ENCODE data around the gene TEPSIN.

Gene TEPSIN

DNA sequence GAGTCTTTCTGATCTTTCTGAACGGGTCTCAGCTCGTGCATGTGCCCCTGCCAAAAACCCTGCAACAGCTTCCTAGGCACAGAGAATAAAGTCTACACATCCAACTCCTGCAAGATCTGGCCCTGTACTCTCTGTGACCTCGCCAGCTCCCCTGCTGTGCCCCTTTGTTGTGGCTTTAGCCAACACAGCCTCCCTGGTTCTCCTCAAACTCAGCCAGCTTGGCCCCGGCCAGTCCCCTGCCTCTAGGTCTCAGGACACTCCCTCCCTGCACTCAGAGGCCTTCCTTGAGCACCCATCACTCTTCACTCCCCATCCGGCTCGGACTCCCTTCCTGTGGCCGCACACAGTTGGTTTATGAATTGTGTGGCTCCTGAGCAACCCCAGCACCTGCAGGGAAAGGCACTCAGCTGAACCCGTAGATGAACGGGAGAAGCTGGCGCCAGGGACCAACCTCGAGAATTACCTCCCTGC lies 17.4 kb downstream of the TEPSIN start:
- DNase-seq (ENCODE audit: low read depth in 3 of 3): no peak

DNA sequence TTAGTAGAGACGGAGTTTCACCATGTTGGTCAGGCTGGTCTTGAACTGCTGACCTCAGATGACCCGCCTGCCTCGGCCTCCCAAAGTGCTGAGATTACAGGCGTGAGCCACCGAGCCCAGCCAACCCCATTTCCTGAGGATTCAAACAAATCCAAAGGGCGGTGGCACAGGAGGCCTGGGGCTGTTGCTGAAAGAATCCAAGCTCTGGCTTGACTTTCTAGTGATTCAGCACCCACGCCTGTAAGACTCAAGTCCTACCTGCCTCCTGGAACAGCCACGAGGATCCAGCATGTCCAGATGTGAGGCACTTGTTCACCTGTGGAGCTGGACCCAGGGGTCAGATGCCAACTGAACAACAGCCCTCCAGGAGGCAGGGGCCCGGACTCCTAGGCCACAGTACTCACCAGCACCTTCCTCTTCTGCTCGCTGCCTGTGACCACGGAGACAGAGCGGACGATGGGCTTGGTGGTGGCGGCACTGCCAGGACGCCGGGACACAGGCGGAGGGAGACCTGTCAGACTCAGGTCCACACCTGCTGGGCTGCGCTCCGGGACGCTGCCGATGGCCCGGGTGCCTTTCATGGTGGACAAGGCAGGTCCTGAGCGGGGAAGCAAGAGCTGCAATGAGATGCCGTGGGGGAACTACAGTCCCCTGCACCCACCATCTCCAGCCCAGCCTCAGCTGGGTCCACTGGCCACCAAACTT lies 19.2 kb downstream of the TEPSIN start:
- no peak for DNase-seq (ENCODE audit: low read depth in 3 of 3)

DNA sequence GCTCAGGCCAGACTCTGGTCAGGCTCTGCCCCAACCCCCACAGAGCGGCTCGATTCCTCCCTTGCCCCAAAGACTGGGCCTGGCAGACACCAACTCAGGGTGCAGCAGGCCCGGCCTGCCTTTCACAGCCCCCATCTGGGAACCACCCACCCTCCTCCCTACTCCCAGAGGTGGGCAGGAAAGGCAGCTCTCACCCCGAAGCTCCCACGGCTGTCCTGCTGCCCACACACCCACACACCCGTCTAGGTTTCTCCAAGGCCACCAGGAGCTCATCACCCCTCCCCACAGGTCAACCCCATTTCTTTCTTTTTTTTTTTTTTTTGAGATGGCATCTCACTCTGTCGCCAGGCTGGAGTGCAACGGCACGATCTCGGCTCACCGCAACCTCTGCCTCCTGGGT lies 19.9 kb downstream of the TEPSIN start:
- no peak for DNase-seq (ENCODE audit: low read depth in 3 of 3)

DNA sequence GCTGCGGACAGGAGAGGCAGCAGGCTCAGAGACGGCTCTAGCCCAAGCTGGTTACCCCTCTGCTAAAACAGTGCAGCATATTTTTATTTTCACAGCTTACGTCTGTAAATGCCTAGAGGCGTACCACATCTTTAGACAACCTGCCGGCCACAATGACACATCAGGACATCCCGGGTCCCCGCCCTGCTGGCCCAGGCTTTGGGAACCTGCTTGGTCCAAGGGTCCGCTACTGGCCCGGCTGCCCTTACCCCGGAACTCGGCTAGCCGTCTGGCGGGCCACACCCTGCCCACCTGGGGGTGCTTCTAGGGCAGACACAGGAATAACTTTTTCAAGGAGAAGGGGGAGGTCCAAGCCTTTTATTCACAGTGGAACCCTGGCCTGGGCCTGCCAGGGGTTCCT lies 20.4 kb downstream of the TEPSIN start:
- DNase-seq (ENCODE audit: low read depth in 3 of 3): no peak

DNA sequence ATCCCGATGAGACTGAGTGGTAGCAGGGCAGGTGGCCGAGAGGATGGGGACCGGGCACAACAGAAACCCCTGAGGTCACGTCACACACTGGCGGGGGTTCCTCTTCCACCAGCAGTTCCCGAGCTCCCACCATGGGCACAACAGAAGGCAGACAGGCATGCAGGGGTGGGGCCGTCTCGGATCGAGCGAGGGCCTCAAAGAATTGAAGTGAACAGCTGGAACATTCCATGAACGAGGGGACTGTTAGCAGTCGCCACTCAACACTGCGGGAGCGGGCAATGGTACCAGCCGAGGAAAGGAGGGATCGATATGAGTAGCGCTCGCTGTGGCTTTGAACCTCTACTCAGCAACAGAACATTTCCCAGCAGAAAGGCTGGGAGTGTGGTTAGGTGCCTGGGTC lies 21.4 kb downstream of the TEPSIN start:
- DNase-seq (ENCODE audit: low read depth in 3 of 3): no peak

DNA sequence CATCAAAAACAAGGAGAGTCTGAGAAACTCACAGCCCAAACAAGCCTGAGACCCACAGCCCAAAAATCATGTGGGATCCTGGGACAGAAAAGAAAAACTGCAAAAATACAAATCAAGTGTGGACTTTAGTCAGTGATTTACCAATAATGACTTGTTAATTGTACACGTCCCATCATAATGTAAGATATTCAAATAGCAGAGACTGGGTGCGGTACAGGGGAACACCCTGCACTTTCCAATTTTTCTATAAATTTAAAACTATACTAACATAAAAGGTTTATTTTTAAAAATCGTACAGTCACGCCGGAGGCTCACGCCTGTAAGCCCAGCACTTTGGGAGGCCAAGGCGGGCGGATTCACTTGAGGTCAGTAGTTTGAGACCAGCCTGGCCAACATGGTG lies 24.9 kb downstream of the TEPSIN start:
- no peak for DNase-seq (ENCODE audit: low read depth in 3 of 3)

DNA sequence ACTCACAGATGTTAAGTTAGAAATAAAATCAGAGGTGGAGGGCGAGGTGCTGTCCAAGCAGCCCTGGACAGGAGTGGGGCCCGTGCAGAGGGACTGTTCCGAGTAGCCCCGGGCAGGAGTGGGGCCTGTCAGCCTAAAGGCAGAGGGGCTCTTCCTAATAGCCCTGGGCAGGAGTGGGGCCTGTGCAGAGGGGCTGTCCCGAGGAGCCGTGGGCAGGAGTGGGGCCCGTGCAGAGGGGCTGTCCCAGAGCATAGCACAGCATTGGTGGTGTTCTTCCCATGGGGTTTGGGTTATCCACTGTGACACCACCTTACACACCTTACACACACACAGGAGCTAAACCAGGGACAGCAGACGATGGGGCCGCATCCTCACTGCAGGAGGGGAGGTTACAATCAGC lies 26.5 kb downstream of the TEPSIN start:
- DNase-seq (ENCODE audit: low read depth in 3 of 3): no peak

DNA sequence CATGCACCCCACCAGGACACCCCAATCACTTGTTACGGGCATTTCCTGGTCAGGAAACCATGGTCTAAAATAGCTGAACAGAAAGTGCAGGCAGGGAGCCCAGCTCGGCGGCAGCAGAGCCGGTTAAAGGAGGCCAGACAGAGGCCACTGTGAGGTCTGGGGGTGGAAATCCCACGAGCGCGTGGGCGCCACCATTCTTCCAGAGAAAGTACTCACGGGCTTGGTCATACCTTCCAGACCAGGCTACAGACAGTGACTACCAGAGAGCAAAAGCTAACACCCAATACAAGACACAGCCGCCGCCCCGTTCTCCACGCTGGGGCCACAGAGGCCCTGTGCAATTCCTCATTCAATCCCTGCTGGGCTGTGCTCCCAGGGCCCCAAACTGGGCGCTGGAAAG lies 28.0 kb downstream of the TEPSIN start:
- no peak for DNase-seq (ENCODE audit: low read depth in 3 of 3)

DNA sequence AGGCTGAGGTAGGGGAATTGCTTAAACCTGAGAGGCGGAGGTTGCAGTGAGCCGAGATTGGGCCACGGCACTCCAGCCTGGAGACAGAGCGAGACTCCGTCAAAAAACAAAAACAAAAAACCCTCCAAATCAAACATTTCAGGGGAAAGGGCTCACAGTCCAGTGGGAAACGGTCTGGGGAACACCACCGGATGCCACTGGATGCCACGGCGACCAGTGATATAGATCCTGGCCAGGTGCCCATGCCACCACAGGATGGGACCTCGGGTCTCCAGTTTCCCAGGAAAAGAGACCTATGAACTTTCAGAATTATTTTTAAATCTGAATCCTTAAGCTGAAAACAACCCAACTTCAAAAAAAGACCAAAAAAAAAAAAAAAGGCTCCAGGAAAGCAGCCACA lies 28.4 kb downstream of the TEPSIN start:
- no peak for DNase-seq (ENCODE audit: low read depth in 3 of 3)

DNA sequence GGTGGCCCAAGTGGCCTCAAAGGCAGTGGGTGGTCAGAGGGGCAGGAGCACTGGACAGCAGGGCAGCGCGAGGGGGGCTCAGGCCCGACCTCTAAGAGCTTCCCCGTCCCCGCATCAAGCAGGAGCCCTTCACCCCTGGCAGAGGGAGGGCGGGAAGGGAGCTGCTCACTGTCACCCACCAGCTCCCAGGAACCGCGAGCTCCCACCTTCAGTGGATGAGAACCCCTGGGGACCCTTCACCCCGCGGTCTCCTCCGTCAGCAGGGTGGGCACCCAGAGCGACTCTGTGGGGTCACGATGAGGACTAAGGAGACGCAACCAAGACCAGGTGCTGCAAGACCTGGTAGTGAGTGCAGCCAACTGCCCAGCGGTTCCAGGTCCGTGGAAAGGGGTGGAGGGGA lies 29.7 kb downstream of the TEPSIN start:
- DNase-seq (ENCODE audit: low read depth in 3 of 3): no peak

DNA sequence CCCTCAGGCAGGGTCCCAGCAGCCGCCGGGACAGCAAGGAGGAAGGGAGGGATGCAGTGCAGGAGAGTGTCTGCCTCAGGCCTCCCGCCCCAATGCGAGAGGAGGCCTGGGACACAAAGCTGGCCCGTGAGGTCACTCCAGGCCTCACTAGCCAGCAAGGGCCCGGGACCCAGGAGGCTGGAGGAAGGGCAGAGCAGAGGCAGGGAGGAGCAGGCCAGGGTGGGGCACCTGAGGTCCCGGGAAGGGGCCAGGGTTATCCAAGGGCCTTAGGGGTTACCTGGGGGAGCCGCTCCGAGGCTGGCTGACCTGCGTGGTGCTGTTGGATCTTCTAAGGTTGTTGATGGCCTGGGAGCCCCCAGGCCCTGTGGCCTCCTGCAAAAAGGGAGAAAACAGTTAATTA lies 30.2 kb downstream of the TEPSIN start:
- DNase-seq (ENCODE audit: low read depth in 3 of 3): no peak

DNA sequence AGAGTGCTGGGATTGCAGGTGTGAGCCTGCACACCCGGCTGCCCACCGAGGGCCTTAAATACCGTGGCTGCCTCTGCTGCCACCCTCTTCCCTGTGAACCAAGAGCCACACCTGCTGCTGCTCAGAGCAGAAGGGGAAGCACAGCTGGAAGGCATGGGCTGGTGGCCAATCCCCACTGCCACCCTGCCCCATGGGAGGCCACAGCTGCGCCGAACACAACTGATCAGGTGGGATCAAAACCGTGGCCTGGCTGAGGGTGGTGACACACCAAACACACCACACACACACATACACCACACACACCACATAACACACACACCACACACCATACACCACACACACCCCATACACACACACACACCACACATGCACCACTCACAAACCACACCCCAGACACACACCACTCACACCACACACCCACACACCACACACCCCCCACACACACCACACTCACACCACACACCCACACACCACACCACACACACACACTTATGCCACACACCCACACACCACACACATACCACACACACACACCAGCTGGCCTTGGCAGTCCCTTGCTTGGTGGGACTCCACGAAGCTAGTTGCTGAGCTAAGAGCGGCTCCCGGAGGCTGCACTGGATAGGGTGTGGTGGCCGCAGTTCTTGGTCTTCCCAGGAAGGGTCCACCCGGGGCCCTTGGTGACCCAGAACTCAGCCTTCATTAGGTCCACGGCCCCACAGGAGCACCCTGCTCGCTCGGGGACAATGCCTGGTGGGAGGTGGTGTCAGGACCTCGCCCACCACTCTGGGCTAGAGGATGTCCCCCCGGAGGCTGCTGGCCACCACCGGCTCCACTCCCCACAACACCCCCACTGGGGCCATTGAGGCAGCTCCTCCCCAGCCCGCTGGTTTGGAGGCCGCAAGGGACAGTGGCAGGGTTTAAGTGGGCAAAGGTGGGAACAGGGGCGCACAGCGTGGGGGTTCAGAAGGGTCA lies 31.0 kb downstream of the TEPSIN start:
- no peak for DNase-seq (ENCODE audit: low read depth in 3 of 3)

DNA sequence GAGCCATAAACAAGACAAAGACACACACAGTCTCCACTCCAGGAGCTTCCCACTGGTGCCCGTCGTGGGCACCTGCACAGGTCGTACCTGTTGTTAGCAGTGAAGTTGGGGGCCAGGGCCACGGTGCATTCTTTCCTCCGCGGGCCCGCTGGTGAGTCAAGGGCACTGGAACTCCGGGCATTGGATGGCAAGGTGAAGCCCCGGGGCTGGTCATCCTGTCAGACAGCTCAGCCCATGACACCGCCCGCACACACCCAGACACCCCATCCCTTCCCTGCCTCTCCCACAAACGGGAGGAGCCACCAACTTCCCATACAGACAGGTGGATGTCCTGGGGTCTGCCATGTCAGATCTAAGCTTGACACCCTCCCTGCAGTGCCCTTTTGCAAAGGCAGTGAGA lies 32.2 kb downstream of the TEPSIN start:
- no peak for DNase-seq (ENCODE audit: low read depth in 3 of 3)

DNA sequence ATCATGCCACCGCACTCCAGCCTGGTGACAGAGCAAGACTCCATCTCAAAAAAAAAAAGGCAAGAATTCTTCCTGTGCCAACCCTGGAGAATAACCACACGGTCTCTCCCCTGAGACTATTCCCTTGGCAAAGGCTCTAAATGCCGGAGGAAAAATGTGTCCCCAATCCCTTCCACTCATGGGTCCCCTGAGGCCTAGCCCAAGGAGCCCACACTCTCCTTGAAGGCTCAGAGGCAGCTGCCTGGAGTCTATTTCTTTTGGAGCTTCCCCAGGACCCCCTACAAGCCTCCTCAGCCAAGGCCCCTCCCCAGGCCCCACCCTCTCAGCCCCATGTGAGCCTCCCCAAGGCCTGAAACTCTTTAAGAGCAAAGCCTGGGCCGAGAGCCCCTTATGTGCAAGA lies 32.7 kb downstream of the TEPSIN start:
- DNase-seq (ENCODE audit: low read depth in 3 of 3): no peak

DNA sequence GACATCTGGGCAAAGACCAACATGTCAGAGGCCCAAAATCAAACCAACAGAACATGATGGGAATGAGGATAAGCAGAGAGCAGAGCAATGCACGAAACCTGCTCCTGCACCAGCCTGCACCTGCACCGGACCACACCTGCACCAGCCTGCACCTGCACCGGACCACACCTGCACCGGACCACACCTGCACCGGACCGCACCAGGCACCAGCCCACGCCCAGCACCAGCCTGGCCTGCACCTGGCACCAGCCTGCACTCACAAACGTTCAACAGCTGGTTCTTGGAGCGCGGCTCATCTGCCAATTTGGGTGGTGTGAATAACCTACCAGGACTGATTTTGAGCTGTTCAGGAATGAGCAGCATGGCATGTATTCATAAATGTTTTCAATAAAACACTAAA lies 34.3 kb downstream of the TEPSIN start:
- DNase-seq (ENCODE audit: low read depth in 3 of 3): no peak

DNA sequence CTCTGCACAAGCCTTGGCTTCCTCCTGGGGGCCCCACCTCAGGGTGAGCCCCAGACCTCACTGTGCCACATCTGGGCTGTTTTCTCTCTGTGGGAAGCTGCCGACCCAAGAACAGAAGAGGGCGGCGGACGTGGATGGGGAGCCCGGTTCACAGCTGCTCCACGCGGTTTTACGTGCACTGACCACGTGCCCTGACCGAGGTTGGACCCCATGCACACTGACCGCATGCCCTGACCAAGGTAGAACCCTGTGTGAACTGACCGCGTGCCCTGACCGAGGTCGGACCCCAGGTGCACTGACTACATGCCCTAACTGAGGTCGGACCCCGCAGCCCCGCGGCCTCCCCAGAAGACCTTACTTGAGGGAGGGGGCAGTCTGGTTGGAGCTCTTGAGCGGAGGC lies 35.7 kb downstream of the TEPSIN start:
- DNase-seq (ENCODE audit: low read depth in 3 of 3): no peak

DNA sequence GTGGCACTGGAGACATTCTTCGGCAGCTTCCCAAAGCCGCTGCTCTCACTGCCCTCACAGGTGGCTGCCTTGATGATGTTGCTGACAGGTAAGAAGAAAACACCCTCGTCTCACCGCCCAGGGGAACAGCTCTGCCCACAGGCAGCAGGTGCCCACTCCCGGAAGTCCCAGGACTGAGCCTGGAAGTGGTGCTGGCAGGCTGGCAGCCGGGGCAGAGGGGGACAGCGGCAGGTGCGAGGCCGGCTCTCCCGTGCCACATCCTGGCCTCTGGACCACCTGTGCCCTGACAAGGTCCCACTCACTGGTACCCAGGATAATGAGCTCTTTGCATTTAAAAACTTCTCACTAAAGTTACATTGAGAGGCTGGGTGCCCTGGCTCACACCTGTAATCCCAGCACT lies 36.5 kb downstream of the TEPSIN start:
- DNase-seq (ENCODE audit: low read depth in 3 of 3): no peak

DNA sequence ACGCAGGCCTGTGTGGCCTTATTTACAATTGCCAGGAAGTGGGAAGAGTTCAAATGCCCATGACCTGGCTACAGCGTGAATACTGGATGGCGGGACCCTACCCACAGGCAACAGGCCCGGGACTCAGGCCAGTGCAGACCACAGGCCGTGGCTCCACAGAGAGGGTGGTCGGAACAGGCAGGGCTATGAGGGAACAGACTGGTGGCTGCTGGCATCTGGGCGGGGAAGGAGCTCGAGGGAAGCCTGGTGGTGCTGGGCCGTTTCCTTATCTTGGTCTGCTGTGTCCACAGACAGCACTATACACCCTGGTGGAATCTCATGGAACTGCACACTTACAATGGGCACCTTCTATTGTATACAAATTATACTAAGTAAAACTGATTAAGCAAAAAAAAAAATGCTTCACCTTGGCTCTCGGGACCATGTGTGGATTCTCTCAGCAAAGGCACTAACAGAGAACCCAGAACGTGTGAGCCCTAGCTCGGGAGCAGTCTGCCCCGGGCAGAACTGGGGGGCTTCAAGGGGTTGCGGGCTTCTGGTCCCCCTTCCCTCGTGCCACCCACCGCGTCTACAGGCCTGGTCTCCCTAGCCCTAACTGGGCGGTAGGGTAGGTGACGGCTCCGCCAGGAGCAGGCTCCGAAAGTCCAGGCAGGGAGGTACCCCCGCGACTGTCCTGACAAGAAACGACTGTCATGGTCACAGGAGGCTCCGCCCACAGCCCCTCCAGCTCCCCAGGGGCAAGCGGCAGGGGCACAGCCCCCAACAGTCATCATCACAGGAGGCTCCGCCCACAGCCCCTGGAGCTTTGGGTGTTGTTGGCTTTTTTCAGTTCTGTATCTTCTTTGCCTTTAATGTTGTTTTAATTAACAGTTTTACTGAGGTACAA lies 37.9 kb downstream of the TEPSIN start:
- DNase-seq (ENCODE audit: low read depth in 3 of 3): peak in 1 of 3 donors; percentile 18

DNA sequence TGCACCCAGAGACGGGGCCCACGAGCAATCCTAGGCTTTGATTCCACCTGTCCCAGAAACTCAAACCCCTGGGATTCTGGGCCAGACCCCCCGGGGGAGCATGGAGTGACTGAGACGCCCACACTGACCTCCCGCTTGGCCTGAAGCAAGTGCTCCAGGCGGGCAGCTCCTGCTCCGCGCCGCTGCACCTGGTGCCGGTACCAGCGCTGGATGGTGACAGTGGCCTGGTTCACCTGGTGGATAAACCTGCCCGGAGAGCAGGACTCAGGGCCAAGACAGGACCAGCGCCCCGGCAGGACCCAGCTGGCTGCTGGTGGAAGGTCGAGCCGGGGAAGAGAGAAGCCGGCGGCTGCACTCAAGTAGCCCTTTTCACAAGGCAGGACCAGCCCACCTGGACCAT lies 38.7 kb downstream of the TEPSIN start:
- no peak for DNase-seq (ENCODE audit: low read depth in 3 of 3)

DNA sequence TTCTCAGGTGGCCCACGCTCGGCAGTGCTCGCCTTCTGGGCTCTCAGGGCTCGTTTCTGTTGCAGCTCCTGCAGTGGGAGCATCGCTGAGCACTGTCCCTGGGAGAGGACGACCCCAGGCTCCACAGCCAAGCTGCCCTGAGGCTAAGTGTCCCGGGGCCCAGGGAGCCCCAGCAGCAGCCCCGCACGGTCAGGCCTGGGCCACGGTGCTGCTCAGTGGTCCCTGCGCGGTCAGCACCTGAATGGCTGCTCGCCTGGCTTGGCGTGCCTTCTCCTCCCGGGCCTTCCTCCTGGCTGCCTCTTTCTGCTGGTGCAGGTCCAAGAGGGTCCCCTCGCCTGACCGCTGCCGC lies 39.4 kb downstream of the TEPSIN start:
- no peak for DNase-seq (ENCODE audit: low read depth in 3 of 3)

DNA sequence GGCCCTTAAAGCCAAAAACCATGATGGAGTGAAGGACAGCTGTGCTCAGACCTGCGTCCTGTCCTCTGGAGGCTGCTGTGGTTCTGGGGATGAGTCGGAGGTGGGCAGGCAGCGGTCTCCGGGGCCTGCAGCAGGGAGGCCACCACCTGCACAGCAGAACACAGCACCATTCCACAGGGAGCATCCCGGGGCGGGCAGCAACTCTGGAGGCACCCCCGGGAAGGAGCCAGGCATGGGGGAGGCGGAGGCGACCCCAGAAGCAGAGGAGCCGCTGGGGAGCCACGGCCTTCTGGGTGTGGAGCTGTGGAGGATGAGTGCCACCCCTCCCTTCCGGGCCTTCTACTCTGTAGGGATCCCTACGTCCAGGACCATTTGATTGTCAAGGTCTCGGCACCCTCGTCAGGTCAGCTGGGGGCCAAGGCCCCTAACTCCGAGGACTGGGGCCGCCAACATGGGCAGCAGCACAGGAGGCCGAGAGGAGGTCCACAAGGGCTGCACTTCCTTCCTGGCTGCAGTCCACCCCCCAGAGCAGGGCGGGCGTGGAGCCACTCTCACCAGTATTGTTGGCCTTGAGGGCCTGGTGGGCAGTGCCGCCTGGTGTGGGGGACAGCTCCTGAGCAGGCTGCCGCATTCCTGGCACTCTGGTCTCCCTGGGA lies 39.9 kb downstream of the TEPSIN start:
- DNase-seq (ENCODE audit: low read depth in 3 of 3): no peak

All from stimulated activated CD4-positive, alpha-beta T cell treated with anti-CD3 and anti-CD28 coated beads, TNF-alpha, amount 100 ng/mL, for 48 hours (primary cell).